Fibroblast of skin of abdomen (primary cell): ENCODE results near the gene OR8B3. TPM values are rescaled to one million over a fixed set of nuclear protein-coding genes. Genes with fewer than 3 reads are reported as not detected.
"Not testable (repeated sequence)": the region's sequence is repeated elsewhere in the genome, so short reads cannot be mapped to it uniquely, and the experiment has no call there.

Experiments used
- DNase-seq: peaks from one replicate; pipeline ENCODE4 v3.0.0-alpha.2; 2013
- polyA plus RNA-seq, 2 experiments: library from polyadenylated mRNA; unstranded; fragments of 120-200 nt; gene quantifications; one replicate each; pipeline ENCODE4 v1.2.1, GENCODE V29; 2013; ENCODE audit not compliant: insufficient read length in 2 of 2

The OR8B3 gene, protein sequence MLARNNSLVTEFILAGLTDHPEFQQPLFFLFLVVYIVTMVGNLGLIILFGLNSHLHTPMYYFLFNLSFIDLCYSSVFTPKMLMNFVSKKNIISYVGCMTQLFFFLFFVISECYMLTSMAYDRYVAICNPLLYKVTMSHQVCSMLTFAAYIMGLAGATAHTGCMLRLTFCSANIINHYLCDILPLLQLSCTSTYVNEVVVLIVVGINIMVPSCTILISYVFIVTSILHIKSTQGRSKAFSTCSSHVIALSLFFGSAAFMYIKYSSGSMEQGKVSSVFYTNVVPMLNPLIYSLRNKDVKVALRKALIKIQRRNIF
- polyA plus RNA-seq (2013, experiment 1 of 2; ENCODE audit: insufficient read length): not detected
- not detected for polyA plus RNA-seq (2013, experiment 2 of 2; ENCODE audit: insufficient read length)

DNA sequence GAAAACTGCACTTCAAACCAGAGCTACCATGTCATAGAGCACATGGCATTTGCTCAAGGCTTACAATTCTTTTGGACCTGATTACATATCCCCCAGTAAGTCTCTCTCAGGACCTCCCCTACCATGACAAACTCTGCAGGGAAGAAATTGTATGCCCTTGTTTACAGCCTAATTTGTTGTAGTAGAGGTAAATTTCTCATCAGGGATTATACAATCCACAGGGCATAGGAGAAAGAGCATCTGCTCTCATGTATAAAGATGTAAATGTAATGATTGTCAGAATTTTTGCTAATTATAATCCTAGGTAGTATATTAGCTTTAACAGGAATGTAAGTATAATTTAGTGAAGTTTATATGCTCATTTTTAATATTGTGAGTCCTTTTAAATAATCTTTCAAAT is at the start of gene OR8B3:
Gene OR8B3, minus strand, starts transcription at position 101 of the 400 bp plus-strand sequence. CDS start 1,673 bp downstream, outside the sequence.
- DNase-seq: no peak

DNA sequence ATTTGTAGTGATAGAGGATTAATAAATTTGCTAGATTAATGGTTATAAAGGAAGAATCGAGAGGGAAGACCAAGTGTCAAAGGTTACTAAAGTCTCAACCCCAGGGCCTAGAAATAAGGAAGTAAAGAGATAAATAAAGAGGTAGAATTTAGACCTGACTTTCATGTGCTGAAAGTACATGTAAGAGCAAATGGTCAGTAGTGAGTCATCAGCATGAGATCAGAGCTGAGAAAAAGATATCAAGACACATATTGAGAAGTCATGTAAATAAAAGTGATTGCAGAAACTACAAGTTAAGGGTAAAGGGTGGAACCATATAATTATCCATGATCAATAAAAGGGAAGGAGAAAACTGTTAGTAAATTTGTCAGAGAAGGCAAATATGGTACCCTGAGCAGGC is 48.1 kb upstream of the OR8B3 start:
- no peak for DNase-seq

DNA sequence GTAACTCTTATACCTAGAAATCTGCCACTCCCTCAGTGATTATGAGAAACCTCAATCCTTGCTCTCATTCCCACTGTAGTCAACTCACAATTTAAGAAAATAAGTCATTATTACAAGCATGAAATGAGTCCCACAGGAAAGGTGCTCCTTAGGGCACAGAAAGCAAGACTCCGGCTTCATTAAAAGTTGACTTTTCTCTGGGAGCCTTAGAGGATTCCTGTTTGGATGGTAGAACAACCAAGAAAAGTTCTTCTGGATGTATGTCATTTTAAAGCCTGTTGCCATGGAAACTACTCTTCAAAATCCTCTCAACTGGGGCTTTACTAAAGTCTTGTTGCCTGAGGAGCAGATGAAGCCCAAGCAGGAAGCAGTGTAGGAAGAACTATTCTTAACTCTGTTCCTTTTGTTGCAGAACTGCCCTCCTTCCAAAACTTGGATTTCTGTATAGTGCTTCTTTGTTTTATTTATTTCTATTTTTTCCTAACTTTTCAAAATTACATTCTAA is 46.9 kb upstream of the OR8B3 start, which contains the start of gene OR8B8:
Gene OR8B8, minus strand, starts transcription at position 51 of the 505 bp plus-strand sequence. CDS start 4,611 bp downstream, outside the sequence.
- DNase-seq: no peak

DNA sequence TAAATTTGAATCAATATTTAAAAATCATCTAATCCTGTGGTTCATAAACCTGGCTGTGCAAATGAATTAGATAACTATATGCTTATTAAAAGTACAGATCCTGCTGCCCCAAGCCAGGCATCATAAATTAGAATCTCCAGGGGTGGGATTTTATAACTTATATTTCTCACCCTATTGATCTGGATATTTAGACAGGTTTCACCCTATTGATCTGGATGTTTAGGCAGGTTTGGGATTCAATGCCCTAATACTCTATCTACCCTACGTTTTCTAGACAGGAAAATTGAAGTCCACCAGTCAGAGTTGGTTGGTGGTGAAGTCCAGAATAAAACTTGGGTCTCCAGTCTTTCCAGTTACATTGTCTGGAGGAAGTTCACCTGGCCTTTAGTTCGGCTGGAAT is 44.0 kb upstream of the OR8B3 start:
- DNase-seq: no peak

DNA sequence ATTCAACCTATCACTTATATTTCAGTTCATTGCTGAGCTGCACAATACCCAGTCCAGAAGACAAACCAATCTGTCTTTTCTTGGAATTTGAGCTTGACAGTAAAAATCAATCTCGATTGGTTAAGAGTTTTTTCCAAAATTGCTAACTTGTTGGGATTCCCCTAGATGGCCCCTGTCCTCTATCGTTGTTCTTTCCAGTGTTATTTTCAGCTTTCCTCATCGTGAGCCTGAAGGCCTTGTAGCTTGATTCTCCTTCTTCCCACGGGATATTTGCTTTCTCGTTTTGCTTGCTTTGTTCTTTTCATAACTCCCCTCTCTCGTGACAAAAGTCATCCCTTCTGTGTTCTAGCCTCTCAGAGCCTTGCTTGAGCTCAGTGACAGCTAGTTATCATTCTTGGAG is 43.6 kb upstream of the OR8B3 start:
- DNase-seq: no peak

DNA sequence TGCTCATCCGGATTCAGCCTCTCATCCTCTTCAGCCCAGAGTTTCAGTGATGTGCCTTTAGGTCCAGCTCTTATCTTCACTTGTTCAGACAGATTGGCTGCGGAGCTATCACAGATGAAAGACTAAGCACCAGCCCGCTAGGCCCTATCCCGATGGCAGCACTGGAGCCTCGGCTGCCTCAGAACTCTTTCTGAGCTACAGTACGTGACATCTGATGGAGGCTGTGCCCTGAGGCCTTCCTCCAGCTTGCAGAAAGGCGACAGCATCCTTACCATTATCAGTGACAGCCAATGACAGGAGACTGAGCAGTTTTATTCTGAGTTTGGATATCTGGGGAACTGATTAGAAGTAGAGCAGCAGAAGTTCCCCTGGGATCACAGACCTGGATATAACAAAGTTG is 42.7 kb upstream of the OR8B3 start:
- no peak for DNase-seq

DNA sequence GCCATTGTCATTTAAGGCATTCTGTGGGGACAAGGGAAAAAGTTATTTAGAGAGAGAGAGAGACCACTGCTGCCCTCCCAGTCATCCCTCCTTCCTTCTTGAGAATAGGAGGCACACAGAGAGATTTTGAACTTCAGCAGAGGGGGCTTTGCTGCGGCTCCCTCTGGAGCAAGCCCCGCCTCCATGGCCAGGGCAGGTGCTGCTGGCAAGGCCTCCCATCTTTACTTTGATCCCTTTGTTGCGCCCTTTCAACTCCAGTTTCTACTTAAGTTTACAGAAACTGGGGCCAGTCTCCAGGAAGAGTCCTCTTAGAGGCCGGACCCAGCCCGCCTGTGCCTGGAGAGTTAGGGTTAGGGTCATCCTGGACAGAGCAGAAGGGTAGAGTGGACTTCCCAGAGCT is 42.3 kb upstream of the OR8B3 start:
- DNase-seq: no peak

DNA sequence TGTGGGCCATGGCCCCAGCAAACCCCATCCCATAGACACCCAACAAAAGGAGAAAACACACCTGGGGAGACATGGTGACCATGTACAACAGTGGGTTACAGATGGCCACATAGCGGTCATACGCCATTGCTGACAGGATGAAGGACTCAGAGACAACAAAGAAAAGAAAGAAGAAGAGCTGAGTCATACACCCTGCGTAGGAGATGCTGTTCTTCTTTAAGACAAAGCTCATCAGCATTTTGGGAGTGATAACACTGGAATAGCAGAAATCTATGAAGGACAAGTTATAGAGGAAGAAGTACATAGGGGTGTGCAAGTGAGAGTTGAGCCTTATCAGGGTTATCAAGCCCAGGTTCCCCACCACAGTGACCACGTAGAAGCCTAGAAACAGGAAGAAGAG is 41.8 kb upstream of the OR8B3 start:
- DNase-seq: no peak

DNA sequence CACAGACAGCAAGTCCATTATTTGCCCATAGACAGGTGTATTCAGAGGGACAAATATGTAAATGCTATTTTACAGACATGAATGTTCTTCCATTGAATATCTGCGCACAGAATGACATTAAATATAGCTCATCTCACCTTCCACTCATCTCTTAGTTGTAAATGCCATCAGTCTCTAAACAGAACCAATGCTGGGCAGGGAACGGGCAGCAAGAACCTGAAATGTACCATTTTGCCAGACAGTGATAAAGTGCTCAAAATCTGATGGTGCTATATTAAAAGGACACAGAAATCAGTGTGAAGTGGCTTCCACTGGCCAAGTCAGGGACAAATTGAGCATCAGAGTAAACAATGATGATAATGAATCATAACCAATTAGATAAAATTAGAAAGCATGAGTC is 35.9 kb upstream of the OR8B3 start:
- no peak for DNase-seq

DNA sequence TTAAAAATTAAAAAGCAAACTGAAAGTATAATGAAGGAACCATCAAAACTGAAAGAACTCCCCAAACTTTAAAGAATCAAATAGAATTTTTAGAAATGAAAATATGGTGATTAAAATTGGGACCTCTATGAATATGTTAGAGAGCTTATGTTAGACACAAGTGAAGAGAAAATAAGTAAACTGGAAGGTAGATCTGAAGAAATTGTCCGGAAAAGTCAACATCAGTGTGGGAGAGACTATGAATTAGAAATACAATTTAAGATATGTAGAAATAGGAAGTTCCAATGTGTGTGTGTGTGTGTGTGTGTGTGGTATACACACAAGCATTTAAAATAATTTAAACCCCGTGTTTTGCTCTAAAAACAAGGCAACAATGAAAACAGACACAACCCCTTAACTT is 30.8 kb upstream of the OR8B3 start:
- DNase-seq: no peak

DNA sequence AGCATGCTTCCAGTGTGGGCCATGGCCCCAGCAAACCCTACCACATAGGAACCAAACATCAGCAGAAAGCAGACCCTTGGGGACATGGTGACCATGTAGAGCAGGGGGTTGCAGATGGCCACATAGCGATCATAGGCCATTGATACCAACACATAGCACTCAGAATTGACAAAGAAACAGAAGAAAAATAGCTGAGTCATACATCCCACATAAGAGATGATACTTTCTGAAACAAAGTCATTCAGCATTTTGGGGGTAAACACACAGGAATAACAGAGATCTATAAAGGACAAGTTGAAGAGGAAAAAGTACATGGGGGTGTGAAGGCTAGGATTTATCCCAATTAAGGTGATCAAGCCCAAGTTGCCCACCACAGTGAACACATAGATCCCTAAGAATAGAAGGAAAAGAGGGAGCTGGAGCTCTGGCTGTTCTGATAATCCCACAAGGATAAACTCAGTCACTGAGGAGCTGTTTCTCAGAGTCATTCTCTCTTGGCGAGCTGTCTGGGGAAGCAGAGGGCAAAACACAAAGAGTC is 25.6 kb upstream of the OR8B3 start, which contains the start of gene OR8B4:
Gene OR8B4, minus strand, starts transcription at position 488 of the 538 bp plus-strand sequence. Its CDS starts 0 bp downstream, at position 488.
- no peak for DNase-seq

DNA sequence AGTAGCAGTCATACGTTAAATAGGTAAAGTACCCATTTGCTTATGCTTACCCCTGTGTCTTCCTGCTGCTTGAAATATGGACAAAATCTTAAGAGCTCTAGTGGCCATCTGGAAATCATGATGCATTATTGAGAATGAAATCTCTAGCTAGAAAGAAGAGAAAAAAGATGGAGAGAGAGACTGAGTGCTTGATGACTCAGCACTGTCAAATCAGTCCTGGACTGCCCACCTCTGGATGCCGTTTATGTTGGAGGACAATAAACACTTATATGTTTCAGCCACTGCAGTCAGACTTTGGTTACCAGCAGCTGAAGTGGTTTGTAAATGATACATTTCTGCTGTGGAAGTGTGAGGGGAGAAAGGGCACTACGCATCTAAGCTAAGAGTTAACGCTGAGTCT is 22.2 kb upstream of the OR8B3 start:
- no peak for DNase-seq

DNA sequence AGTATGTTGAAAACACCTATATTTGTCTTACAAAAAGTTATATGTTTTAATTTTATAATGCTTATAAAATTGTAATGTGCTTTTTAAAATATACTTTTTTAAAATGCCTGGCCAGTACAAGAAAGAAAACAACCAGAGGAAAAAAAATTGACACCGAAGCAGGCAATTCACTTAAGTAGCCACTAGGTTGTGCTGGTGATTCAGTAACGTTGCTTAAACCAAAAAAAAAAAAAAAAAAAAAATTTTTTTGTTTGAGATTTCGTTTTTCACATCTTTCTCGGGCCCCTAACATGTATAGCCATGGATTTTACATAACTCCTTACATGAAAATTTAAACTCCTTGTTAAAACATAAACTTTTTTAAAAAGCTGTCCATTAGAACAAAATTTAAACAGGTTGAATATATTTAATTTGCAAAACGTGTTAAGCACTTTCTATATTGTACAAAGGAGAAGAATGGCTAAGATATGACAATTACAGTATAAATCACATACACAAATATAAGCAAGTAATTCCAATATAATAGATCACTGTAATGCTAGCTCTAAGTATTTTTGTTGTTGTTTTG is 16.6 kb upstream of the OR8B3 start:
- peak; percentile 27 for DNase-seq

DNA sequence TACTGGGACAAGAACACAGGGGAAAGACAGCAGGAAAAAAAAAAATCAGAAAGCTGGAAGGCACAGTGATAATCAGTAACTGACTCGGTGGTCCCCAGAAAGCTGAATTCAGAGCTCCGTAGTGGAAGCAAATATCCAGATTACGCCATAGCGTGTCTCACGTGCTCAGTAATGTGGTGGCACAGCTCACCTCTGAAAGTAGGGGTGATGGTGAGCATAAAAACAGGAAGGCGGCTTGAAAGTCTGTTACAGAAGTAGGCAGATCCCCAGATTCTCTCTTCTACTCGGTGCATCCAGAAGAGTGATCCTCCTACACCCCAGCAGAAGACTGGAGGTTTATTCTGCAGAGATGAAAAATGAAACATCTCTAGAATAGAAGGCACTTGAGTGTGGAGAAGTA is 11.1 kb upstream of the OR8B3 start:
- DNase-seq: no peak

DNA sequence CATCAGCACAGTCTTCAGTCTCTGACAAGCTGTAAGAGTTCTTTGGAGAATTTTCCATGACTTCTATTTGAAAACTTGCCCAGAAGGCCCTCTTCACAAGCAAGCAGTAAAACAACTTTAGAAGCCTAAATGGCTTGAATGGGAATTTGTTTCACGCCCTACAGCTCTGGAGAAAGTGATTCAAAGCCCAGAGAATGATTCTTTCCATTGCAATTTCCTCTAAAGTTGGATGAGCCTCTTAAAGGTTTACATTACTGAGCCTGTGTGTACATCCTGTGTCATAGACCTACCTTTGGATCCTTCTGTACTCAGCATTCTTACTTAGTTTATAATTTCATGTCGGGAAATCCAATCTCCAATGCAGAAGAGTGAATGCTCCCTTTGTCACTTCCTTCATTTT is 6.8 kb upstream of the OR8B3 start:
- DNase-seq: no peak

DNA sequence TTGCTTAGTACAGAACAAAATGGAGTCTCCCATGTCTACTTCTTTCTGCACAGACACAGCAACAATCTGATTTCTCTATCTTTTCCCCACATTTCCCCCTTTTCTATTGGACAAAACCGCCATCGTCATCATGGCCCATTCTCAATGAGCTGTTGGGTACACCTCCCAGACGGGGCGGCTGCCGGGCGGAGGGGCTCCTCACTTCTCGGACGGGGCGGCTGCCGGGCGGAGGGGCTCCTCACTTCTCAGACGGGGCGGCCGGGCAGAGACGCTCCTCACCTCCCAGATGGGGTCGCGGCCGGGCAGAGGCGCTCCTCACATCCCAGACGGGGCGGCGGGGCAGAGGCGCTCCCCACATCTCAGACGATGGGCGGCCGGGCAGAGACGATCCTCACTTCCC is 4.4 kb upstream of the OR8B3 start:
- not testable (repeated sequence) for DNase-seq

DNA sequence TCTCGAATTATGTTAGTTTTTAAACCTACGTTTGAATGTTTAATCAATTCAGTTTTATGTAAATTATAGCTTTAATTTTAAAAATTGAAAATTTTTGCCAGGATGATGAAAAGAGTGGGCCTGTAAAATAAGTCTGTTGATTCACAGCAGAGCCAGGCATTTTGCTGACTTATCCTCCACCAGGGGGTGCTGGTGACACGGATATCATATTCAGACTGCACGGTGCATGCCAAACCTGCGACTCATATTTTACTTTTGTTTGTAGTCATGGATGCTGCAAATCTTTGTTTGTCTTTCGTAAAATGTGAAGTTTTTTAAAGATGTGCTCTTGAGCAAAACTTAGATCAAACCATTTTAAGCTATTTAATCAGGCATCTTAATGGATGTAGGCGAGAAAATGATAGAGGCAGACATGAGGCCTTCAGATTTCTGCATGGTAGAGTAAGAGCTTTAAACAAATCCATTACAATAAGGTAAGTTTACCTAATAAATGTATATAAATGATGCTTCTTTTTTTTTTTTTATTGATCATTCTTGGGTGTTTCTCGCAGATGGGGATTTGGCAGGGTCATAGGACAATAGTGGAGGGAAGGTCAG is 3.6 kb upstream of the OR8B3 start:
- DNase-seq: peak; percentile 77

DNA sequence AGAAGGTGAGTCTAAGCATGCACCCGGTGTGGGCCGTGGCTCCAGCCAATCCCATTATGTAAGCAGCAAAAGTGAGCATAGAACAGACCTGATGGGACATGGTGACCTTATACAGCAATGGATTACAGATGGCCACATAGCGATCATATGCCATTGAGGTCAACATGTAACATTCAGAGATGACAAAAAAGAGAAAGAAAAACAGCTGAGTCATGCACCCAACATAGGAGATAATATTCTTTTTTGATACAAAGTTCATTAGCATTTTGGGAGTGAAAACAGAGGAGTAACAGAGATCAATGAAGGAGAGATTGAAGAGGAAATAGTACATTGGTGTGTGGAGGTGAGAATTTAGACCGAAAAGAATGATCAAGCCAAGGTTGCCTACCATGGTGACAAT is 2.0 kb downstream of the OR8B3 start:
- DNase-seq: not testable (repeated sequence)

DNA sequence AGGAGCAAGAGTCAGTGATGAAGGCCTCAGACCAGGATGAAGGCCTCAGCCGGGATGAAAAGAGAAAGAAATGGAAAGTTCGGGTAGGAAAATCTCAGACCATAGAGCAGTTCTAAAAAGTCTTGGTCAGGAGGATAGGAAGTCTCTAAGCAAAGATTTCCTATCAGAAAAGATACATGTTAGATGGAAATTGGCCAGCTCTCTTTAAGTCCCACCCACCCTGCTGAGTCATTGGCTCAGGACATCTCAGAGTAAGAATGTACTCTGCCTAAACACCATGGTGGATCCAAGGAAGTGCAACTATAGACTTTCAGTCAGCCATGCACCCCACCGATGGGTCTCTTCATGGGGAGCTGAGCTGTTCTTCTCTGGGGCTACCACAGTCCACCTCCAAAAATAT is 4.4 kb downstream of the OR8B3 start:
- DNase-seq: peak; percentile 1

DNA sequence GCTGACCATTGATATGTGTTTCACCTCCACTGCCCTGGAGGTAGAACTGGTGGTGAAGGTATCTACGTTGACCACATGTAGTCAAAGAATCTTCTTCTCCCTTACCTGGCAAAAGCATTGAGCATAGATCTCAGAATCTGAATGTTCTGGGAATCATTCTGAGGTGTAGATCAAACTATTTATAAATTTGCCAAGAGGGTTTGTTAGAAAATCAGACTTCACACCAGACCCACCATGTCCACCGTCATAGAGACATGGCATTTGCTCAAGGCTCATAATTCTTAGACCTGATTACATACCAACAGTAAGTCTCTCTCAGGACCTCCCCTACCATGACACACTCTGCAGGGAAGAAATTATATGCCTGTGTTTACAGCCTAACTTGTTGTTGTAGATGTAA is 14.4 kb downstream of the OR8B3 start, which contains the start of gene OR8B2:
Gene OR8B2, minus strand, starts transcription at position 101 of the 400 bp plus-strand sequence. CDS start 1,156 bp downstream, outside the sequence.
- no peak for DNase-seq

DNA sequence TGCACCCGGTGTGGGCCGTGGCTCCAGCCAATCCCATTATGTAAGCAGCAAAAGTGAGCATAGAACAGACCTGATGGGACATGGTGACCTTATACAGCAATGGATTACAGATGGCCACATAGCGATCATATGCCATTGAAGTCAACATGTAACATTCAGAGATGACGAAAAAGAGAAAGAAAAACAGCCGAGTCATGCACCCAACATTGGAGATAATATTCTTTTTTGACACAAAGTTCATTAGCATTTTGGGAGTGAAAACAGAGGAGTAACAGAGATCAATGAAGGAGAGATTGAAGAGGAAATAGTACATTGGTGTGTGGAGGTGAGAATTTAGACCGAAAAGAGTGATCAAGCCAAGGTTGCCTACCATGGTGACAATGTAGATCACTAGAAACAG is 16.0 kb downstream of the OR8B3 start:
- not testable (repeated sequence) for DNase-seq

DNA sequence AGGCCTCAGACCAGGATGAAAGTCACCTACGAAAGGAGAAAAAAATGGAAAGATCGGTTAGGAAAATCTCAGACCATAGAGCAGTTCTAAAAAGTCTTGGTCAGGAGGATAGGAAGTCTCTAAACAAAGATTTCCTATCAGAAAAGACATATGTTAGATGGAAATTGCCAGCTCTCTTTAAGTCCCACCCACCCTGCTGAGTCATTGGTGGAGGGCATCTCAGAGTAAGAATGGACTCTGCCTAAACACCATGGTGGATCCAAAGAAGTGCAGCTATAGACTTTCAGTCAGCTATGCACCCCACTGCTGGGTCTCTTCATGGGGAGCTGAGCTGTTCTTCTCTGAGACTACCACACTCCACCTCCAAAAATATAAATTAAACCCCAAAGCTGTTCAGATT is 18.2 kb downstream of the OR8B3 start:
- DNase-seq: no peak

DNA sequence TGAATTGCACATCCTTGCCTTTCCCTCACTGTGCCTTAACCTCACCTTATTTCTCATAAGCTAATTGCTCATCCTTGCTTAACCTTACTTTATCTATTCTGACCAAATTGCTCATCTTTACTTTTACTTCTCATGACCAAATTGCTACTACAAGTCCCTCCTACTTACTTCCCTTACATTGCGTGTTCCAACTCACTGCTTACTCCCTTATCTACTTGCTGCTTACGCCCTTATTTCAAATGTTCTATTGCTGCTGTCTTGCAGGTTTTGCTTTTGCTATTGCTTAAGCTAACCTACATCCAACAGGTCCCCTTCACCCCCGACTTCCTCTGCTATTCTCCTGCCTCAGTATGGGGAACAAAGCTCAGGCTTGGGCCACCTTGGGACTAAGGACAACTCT is 22.5 kb downstream of the OR8B3 start:
- DNase-seq: no peak
